Peyer's patch (tissue), 4 donors: ENCODE data around the gene DNAJC21.

Experiments used
- POLR2A ChIP-seq, 2 donors: fragments of 450-650 bp; IDR thresholded peaks; one replicate each; pipeline ENCODE4 v1.5.1; 2017; ENCODE audit warnings: antibody characterized with exemption in 2 of 2, mild to moderate bottlenecking in 2 of 2, moderate library complexity in 2 of 2
- TF ChIP-seq, protein P1 (sequence below), 6 experiments: fragments of 450-650 bp in 4 of 6; fragments of 200-600 bp in 2 of 6; sonication (generic) in 1 of 6; IDR thresholded peaks; one replicate each; pipeline ENCODE4 v1.5.1; 2017 to 2019; ENCODE audit warnings: antibody characterized with exemption in 6 of 6, mild to moderate bottlenecking in 3 of 6, moderate library complexity in 1 of 6

DNA sequence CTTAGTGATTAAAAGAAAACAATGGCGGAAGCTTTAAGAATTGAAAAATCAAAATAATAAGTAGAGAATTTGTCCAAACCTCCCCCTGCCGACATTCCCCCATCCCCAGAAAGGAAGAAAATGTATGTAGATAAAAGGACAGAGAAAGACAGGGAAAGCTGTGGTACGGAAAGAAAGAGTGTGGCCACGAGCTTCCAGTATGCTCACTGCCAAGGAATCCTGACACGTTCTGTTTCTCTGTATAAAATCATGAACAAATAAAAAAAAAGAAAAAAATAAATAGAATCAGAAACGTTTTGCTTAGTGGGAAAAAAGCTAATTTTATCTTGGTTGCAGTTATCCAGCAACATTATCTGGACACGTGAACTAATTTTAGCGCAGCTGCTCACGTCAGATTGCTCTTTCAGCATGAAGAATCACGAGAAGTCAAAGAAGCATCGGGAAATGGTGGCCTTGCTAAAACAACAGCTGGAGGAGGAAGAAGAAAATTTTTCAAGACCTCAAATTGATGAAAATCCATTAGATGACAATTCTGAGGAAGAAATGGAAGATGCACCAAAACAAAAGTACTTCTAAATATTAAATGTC, 15.2 kb downstream of the DNAJC21 start:
- TF ChIP-seq, protein P1, sequence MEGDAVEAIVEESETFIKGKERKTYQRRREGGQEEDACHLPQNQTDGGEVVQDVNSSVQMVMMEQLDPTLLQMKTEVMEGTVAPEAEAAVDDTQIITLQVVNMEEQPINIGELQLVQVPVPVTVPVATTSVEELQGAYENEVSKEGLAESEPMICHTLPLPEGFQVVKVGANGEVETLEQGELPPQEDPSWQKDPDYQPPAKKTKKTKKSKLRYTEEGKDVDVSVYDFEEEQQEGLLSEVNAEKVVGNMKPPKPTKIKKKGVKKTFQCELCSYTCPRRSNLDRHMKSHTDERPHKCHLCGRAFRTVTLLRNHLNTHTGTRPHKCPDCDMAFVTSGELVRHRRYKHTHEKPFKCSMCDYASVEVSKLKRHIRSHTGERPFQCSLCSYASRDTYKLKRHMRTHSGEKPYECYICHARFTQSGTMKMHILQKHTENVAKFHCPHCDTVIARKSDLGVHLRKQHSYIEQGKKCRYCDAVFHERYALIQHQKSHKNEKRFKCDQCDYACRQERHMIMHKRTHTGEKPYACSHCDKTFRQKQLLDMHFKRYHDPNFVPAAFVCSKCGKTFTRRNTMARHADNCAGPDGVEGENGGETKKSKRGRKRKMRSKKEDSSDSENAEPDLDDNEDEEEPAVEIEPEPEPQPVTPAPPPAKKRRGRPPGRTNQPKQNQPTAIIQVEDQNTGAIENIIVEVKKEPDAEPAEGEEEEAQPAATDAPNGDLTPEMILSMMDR (IDR thresholded peaks at IDR 0.05), result no peak
- no peak for TF ChIP-seq POLR2A (IDR thresholded peaks at IDR 0.05)
